ENCODE results near the gene NECTIN4. TPM values are rescaled to one million over a fixed set of nuclear protein-coding genes. Genes with fewer than 3 reads are reported as not detected.

Gene NECTIN4
- total and polyA plus RNA-seq, 10 of the 15 experiments (the other 5 are each of a cell fraction or from before 2014, with no cell fraction given) = 2.8 to 8.7 (median 3.7) TPM

DNA sequence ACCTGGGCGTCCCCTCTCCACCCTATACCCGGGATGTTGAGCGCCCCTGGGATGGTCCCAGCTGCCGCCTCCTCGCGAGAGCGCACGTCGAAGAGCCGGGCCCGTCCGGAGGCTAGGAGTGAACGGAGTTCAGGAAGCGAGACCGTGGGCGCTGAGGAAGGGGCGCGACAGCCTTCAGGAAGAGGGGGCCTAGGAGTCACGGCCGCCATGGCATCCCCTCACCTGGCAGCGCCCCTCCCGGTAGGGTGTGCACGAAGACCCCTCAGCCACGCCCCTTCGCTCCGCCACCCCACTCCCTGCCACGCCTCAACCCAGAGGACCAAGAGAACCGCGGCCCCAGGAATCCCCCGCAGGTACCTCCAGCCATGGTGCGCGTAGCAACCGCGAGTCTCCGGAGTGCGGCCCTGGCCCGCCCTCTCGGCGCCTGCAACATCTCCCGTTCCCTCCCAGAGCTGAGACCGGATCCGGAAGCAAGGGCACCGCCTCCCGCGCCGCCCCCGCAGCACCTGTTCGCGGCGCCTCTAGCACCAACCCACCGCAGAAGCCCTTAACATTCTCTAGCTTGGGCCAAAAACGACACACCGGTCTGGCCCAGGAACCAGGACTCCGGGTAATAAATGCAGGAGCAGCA lies 50.7 kb downstream of the NECTIN4 start, which contains the start of gene TSTD1 (continued):
- TF ChIP-seq BCL3 (IDR thresholded peaks at IDR 0.05; ENCODE audit: borderline replicate concordance, insufficient read depth, low read depth, low read length, poor library complexity, severe bottlenecking) (peak; percentile 76), SP1 (IDR thresholded peaks at IDR 0.05; ENCODE audit: low read depth, low read length) (peak; percentile 29), NRF1 (conservative IDR thresholded peaks at IDR 0.05; ENCODE audit: low read depth, low read length) (no peak), JUND (IDR thresholded peaks at IDR 0.05; ENCODE audit: low read depth, low read length) (no peak), NFXL1 (IDR thresholded peaks at IDR 0.05; ENCODE audit: borderline replicate concordance) (no peak), RBBP5 (conservative IDR thresholded peaks at IDR 0.05) (no peak), BCL11A (IDR thresholded peaks at IDR 0.05; ENCODE audit: low read depth, low read length) (no peak), BCLAF1 (IDR thresholded peaks at IDR 0.05) (no peak), MEF2A (IDR thresholded peaks at IDR 0.05; ENCODE audit: insufficient read depth, low read depth, low read length) (no peak), PAX8 (IDR thresholded peaks at IDR 0.05) (no peak), PML (IDR thresholded peaks at IDR 0.05; ENCODE audit: low read length) (peak; percentile 79), ZNF24 (IDR thresholded peaks at IDR 0.05) (no peak), RUNX3 (IDR thresholded peaks at IDR 0.05; ENCODE audit: low read length) (peak; percentile 62), ZBTB4 (CRISPR knock-in tag; IDR thresholded peaks at IDR 0.05) (no peak), EED (IDR thresholded peaks at IDR 0.05; ENCODE audit: low read depth) (0 out of 2 replicates have a peak, but pooled peaks have one; percentile 10), NR2C1 (IDR thresholded peaks at IDR 0.05) (0 out of 2 replicates have a peak, but pooled peaks have one; percentile 43), CTCF (IDR thresholded peaks at IDR 0.05 in 2 of 3, conservative IDR thresholded peaks at IDR 0.05 in 1 of 3; ENCODE audit: control insufficient read depth in 2 of 3, extremely low read depth in 1 of 3, insufficient read depth in 1 of 3, low read depth in 3 of 3, low read length in 3 of 3) (no peak), KLF5 (IDR thresholded peaks at IDR 0.05; ENCODE audit: partially characterized antibody) (no peak), BHLHE40 (IDR thresholded peaks at IDR 0.05; ENCODE audit: borderline replicate concordance in 1 of 2, low read depth in 2 of 2, low read length in 1 of 2) (peak; percentile 19 to 66; a peak in 1 of 4 replicates), CHD1 (IDR thresholded peaks at IDR 0.05; ENCODE audit: low read depth, low read length) (no peak), NR2C2 (IDR thresholded peaks at IDR 0.05; ENCODE audit: borderline replicate concordance, control insufficient read depth, insufficient read length, low read depth) (no peak), SUPT20H (IDR thresholded peaks at IDR 0.05; ENCODE audit: borderline replicate concordance, control insufficient read depth, low read depth, low read length) (no peak)

Measured in GM12878 (cell line).